ENCODE data around the gene FHIP2A.

DNA sequence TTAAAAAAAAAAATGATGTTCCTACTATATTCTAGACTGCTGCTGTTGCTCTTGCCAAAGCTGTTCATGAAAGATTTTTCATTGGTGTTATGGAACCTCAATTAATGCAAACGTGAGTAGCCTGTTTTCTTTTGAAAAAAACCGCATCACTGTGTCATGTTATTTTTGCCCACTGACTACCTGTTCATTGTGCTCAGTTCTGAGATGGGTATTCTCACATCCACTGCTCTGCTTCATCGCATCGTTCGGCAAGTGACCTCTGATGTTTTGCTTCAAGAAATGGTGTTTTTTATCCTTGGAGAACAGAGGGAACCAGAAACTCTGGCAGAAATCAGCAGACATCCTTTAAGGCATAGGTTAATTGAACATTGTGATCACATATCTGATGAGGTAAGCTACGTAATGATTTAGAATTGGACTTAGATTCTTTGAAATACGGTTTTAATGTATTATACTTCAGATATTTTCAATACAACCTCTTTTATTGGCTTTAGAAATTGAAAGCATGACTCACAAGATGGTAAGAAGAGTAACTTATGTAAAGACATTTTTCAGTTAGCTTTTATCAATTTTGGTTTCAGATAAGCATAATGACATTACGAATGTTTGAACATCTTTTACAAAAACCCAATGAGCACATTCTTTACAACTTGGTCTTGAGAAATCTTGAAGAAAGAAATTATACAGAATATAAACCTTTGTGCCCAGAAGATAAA is 24.6 kb downstream of the FHIP2A start:
- no peak for TF ChIP-seq POLR2A (IDR thresholded peaks at IDR 0.05; ENCODE audit: low read length)
- TF ChIP-seq GATA1 (IDR thresholded peaks at IDR 0.05; ENCODE audit: low read depth, low read length), result no peak

Data from erythroblast (primary cell).